OCI-LY1 (cell line): ENCODE data around the gene SCN10A.

Source experiments
- EZH2 ChIP-seq: fragments of 200-600 bp; sonication (generic), shearing (Covaris generic); IDR thresholded peaks from 2 replicates; pipeline ENCODE4 v1.8.0; 2017; ENCODE audit warnings: borderline replicate concordance, mixed run types, mild to moderate bottlenecking, antibody characterized with exemption, low read length, moderate library complexity, mixed read lengths
- TF ChIP-seq, protein P1 (sequence below): fragments of 200-600 bp; sonication (generic), shearing (Covaris generic); IDR thresholded peaks from 2 replicates; pipeline ENCODE4 v1.5.1; 2017; ENCODE audit warnings: mild to moderate bottlenecking, antibody characterized with exemption, low read length, moderate library complexity, mixed read lengths

DNA sequence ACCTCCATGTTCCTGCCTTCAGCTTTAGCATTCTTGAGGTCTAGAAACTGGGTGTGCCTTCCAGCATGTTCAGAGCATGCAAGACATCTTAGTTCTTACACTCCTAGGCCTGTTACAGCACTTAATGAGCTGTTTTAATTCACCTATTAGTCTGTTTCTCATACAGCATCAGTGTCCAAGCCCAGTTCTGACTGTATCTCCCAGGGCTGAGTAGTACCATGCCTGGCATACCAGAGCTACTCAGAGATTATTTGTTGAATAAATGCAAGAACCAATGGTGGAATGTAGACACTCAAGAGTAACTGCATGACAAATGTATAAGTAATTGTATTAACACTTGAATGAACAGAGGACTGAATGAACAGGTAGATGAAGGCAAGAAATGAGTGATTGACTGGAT, 104.7 kb downstream of the SCN10A start:
- TF ChIP-seq, protein P1, sequence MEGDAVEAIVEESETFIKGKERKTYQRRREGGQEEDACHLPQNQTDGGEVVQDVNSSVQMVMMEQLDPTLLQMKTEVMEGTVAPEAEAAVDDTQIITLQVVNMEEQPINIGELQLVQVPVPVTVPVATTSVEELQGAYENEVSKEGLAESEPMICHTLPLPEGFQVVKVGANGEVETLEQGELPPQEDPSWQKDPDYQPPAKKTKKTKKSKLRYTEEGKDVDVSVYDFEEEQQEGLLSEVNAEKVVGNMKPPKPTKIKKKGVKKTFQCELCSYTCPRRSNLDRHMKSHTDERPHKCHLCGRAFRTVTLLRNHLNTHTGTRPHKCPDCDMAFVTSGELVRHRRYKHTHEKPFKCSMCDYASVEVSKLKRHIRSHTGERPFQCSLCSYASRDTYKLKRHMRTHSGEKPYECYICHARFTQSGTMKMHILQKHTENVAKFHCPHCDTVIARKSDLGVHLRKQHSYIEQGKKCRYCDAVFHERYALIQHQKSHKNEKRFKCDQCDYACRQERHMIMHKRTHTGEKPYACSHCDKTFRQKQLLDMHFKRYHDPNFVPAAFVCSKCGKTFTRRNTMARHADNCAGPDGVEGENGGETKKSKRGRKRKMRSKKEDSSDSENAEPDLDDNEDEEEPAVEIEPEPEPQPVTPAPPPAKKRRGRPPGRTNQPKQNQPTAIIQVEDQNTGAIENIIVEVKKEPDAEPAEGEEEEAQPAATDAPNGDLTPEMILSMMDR = no peak
- no peak for TF ChIP-seq EZH2
